GM12878 (cell line): ENCODE data around the gene TRIM45. TPM values are rescaled to one million over a fixed set of nuclear protein-coding genes. Genes with fewer than 3 reads are reported as not detected.

Experiments used
- MYB ChIP-seq: fragments of 150-350 bp; IDR thresholded peaks from 2 replicates; pipeline ENCODE4 v1.6.1; 2014; ENCODE audit warnings: mild to moderate bottlenecking, low read depth, low read length, borderline replicate concordance
- microRNA counts: library from miRNA; unstranded; fragments of <30 nt; microRNA quantifications from one replicate; lab custom pipeline; 2016
- microRNA-seq: library from miRNA; unstranded; fragments of <30 nt; microRNA quantifications from one replicate; pipeline ENCODE4, GENCODE V29; 2018
- polyA plus RNA-seq, 11 experiments: library from polyadenylated mRNA; depleted of rRNA in 4 of 11; unstranded in 6 of 11; stranded (reverse) in 5 of 11; fragments of >200 nt; fragmentation: Nextera tagmentation in 4 of 11; fragmentation: Illumina TruSeq in 1 of 11; extraction: Ambion mirVana in 4 of 11; extraction: Trizol in 1 of 11; gene quantifications; 1 replicate in 1 of 11; 2 replicates in 10 of 11; pipeline versions ENCODE4 v1.2.1 to v1.2.3, GENCODE V29; 2011 to 2016; ENCODE audit warnings: inconsistent platforms in 2 of 11, missing spikeins in 2 of 11, low read depth in 1 of 11
- small RNA-seq: library from RNA; depleted of rRNA; stranded (forward); fragments of <200 nt; gene quantifications from one replicate; pipeline ENCODE3, GENCODE V24; 2014
- total RNA-seq, 4 experiments: library from RNA; depleted of rRNA in 3 of 4; stranded (reverse); fragments of >200 nt in 3 of 4; fragmentation: Illumina TruSeq in 1 of 4; extraction: Trizol in 1 of 4; gene quantifications; 2 replicates each; pipeline versions ENCODE4 v1.2.1 to v1.2.3, GENCODE V29; 2013 to 2021

Gene TRIM45
- total and polyA plus RNA-seq, 10 of the 15 experiments (the other 5 are each of a cell fraction or from before 2014, with no cell fraction given), result 0.31 to 0.86 (median 0.46) TPM

GRCh38 chr1:117061986-117062415, 59.5 kb downstream of the TRIM45 start (continued):
- peak; percentile 66; the same call in 1 of the 2 replicates for TF ChIP-seq MYB

MicroRNAs encoded within 50 kb of the gene (microRNA counts, 767-probe panel; counts per million panel counts)
- 2,378 counts per million, percentile 82 among the panel's probes with 10 or more counts for microRNA hsa-miR-942 (lab: Ali Mortazavi, UCI)

Small RNA genes lying within 50 kb of the gene (microRNA-seq; reads per million reads assigned to microRNA genes)
- 895 reads per million, percentile 89 among the genes with 10 or more reads in this experiment for gene MIR942

Small RNA genes lying within 50 kb of the gene (small RNA-seq; reads per million reads assigned to genes)
- 43.8 reads per million, percentile 98 among the genes with 10 or more reads in this experiment for gene MIR942

Other genes starting within 250 kb of the TRIM45 start
- gene PTGFRN, start 211.8 kb downstream of the TRIM45 start, total RNA-seq (2014; rRNA removed), result 5.5 and 9.9 TPM in 2 replicates
- 5.8 TPM in 2 replicates for gene PTGFRN, start 211.8 kb downstream of the TRIM45 start, total RNA-seq (2014; rRNA removed; fragmentation: Illumina TruSeq; extraction: Trizol)
- 8.3 and 8.9 TPM in 2 replicates for gene PTGFRN, start 211.8 kb downstream of the TRIM45 start, total RNA-seq (2021)
- gene PTGFRN, start 211.8 kb downstream of the TRIM45 start, polyA plus RNA-seq (2011; rRNA removed), result 2.8 and 3.5 TPM in 2 replicates
- 2.4 and 5.3 TPM in 2 replicates for gene PTGFRN, start 211.8 kb downstream of the TRIM45 start, polyA plus RNA-seq (2014; fragmentation: Illumina TruSeq; extraction: Trizol)
- 1 to 10 TPM; 4.9 to 7.2 TPM for gene PTGFRN, start 211.8 kb downstream of the TRIM45 start, polyA plus RNA-seq (2014; fragmentation: Nextera tagmentation; extraction: Ambion mirVana)
- 3.9 and 4.4 TPM in 2 replicates for gene PTGFRN, start 211.8 kb downstream of the TRIM45 start, polyA plus RNA-seq (2014; rRNA removed)
- gene PTGFRN, start 211.8 kb downstream of the TRIM45 start, polyA plus RNA-seq (2016; fragmentation: Nextera tagmentation; extraction: Ambion mirVana), result 1 to 10 TPM; 2.7 to 3.1 TPM
- gene CD101, start 120.0 kb downstream of the TRIM45 start, total RNA-seq (2014; rRNA removed), result 1.9 and 3.1 TPM in 2 replicates
- 3.2 and 3.7 TPM in 2 replicates for gene CD101, start 120.0 kb downstream of the TRIM45 start, total RNA-seq (2014; rRNA removed; fragmentation: Illumina TruSeq; extraction: Trizol)
- 3.1 and 4.5 TPM in 2 replicates for gene CD101, start 120.0 kb downstream of the TRIM45 start, total RNA-seq (2021)
- gene CD101, start 120.0 kb downstream of the TRIM45 start, polyA plus RNA-seq (2011; rRNA removed), result 4.3 and 7.9 TPM in 2 replicates
- gene CD101, start 120.0 kb downstream of the TRIM45 start, polyA plus RNA-seq (2014; fragmentation: Illumina TruSeq; extraction: Trizol), result 3.3 and 4.6 TPM in 2 replicates
- 1 to 10 TPM; 1.9 to 2.7 TPM for gene CD101, start 120.0 kb downstream of the TRIM45 start, polyA plus RNA-seq (2014; fragmentation: Nextera tagmentation; extraction: Ambion mirVana)
- 1.8 and 4.0 TPM in 2 replicates for gene CD101, start 120.0 kb downstream of the TRIM45 start, polyA plus RNA-seq (2014; rRNA removed)
- 1 to 10 TPM in 1 of 2 experiments, under 1 TPM in 1; 0.56 to 1.5 TPM for gene CD101, start 120.0 kb downstream of the TRIM45 start, polyA plus RNA-seq (2016; fragmentation: Nextera tagmentation; extraction: Ambion mirVana)
- 82.1 and 96.0 TPM in 2 replicates for gene TTF2, start 61.4 kb downstream of the TRIM45 start, total RNA-seq (2014; rRNA removed)
- 74.3 and 75.4 TPM in 2 replicates for gene TTF2, start 61.4 kb downstream of the TRIM45 start, total RNA-seq (2014; rRNA removed; fragmentation: Illumina TruSeq; extraction: Trizol)
- gene TTF2, start 61.4 kb downstream of the TRIM45 start, total RNA-seq (2021), result 114 and 121 TPM in 2 replicates
- 132 and 134 TPM in 2 replicates for gene TTF2, start 61.4 kb downstream of the TRIM45 start, polyA plus RNA-seq (2011; rRNA removed)
- gene TTF2, start 61.4 kb downstream of the TRIM45 start, polyA plus RNA-seq (2014; fragmentation: Illumina TruSeq; extraction: Trizol), result 63.8 and 94.6 TPM in 2 replicates
- 10 to 100 TPM; 17.7 to 20.8 TPM for gene TTF2, start 61.4 kb downstream of the TRIM45 start, polyA plus RNA-seq (2014; fragmentation: Nextera tagmentation; extraction: Ambion mirVana)
- gene TTF2, start 61.4 kb downstream of the TRIM45 start, polyA plus RNA-seq (2014; rRNA removed), result 63.9 and 66.4 TPM in 2 replicates
- gene TTF2, start 61.4 kb downstream of the TRIM45 start, polyA plus RNA-seq (2016; fragmentation: Nextera tagmentation; extraction: Ambion mirVana), result 100 to 1,000 TPM; 110 to 125 TPM
- gene VTCN1, start 89.2 kb upstream of the TRIM45 start, total RNA-seq (2014; rRNA removed), result not detected in 2 replicates
- gene VTCN1, start 89.2 kb upstream of the TRIM45 start, total RNA-seq (2014; rRNA removed; fragmentation: Illumina TruSeq; extraction: Trizol), result not detected in 2 replicates
- not detected in 2 replicates for gene VTCN1, start 89.2 kb upstream of the TRIM45 start, total RNA-seq (2021)
- gene VTCN1, start 89.2 kb upstream of the TRIM45 start, polyA plus RNA-seq (2011; rRNA removed), result not detected in 2 replicates
- not detected in 2 replicates for gene VTCN1, start 89.2 kb upstream of the TRIM45 start, polyA plus RNA-seq (2014; fragmentation: Illumina TruSeq; extraction: Trizol)
- not detected for gene VTCN1, start 89.2 kb upstream of the TRIM45 start, polyA plus RNA-seq (2014; fragmentation: Nextera tagmentation; extraction: Ambion mirVana)
- not detected in 2 replicates for gene VTCN1, start 89.2 kb upstream of the TRIM45 start, polyA plus RNA-seq (2014; rRNA removed)
- not detected for gene VTCN1, start 89.2 kb upstream of the TRIM45 start, polyA plus RNA-seq (2016; fragmentation: Nextera tagmentation; extraction: Ambion mirVana)
- gene MAN1A2, start 245.7 kb upstream of the TRIM45 start, total RNA-seq (2014; rRNA removed), result 15.0 and 20.5 TPM in 2 replicates
- 22.6 and 23.0 TPM in 2 replicates for gene MAN1A2, start 245.7 kb upstream of the TRIM45 start, total RNA-seq (2014; rRNA removed; fragmentation: Illumina TruSeq; extraction: Trizol)
- gene MAN1A2, start 245.7 kb upstream of the TRIM45 start, total RNA-seq (2021), result 20.6 and 21.3 TPM in 2 replicates
- 23.6 and 28.6 TPM in 2 replicates for gene MAN1A2, start 245.7 kb upstream of the TRIM45 start, polyA plus RNA-seq (2011; rRNA removed)
- 14.9 and 19.2 TPM in 2 replicates for gene MAN1A2, start 245.7 kb upstream of the TRIM45 start, polyA plus RNA-seq (2014; fragmentation: Illumina TruSeq; extraction: Trizol)
- gene MAN1A2, start 245.7 kb upstream of the TRIM45 start, polyA plus RNA-seq (2014; fragmentation: Nextera tagmentation; extraction: Ambion mirVana), result 1 to 10 TPM; 2.8 to 3.2 TPM
- gene MAN1A2, start 245.7 kb upstream of the TRIM45 start, polyA plus RNA-seq (2014; rRNA removed), result 7.2 and 9.0 TPM in 2 replicates
- 10 to 100 TPM; 17.0 to 21.9 TPM for gene MAN1A2, start 245.7 kb upstream of the TRIM45 start, polyA plus RNA-seq (2016; fragmentation: Nextera tagmentation; extraction: Ambion mirVana)